Activated CD8-positive, alpha-beta memory T cell treated with anti-CD3 and anti-CD28 coated beads, Interleukin-2, amount 10 ng/mL, durations not matched to agents 7 days and 5 days (primary cell): ENCODE data around the gene VPS9D1. TPM values are rescaled to one million over a fixed set of nuclear protein-coding genes. Genes with fewer than 3 reads are reported as not detected.
"Not testable (repeated sequence)": the region's sequence is repeated elsewhere in the genome, so short reads cannot be mapped to it uniquely, and the experiment has no call there.

Experiments
- ATAC-seq: fragments of 150-1000 bp; cut with Tn5 transposase; one replicate; pipeline ENCODE4 v1.10.0; 2021; ENCODE audit warnings: moderate library complexity
- CTCF ChIA-PET: fragments of 350-600 bp; sonication (Branson Sonifier 250); formaldehyde crosslinking; loops from one replicate; lab custom pipeline; 2021; ENCODE audit warnings: antibody characterized with exemption; lab: Charles Lee
- DNase-seq: peaks from one replicate; pipeline ENCODE4 v3.0.0-alpha.2; 2020
- H3K27ac Mint-ChIP-seq: one replicate; pipeline ENCODE4 v1.8.0; 2021; ENCODE audit warnings: mild to moderate bottlenecking, mixed read lengths
- H3K27me3 Mint-ChIP-seq: one replicate; pipeline ENCODE4 v1.8.0; 2021; ENCODE audit warnings: mixed read lengths
- H3K36me3 Mint-ChIP-seq: one replicate; pipeline ENCODE4 v1.8.0; 2021; ENCODE audit warnings: mild to moderate bottlenecking, mixed read lengths
- H3K4me1 Mint-ChIP-seq: one replicate; pipeline ENCODE4 v1.8.0; 2021; ENCODE audit warnings: mixed read lengths
- H3K4me3 Mint-ChIP-seq: one replicate; pipeline ENCODE4 v1.8.0; 2021; ENCODE audit warnings: mild to moderate bottlenecking, moderate library complexity, mixed read lengths
- H3K9me3 Mint-ChIP-seq: one replicate; pipeline ENCODE4 v1.8.0; 2022; ENCODE audit warnings: low read depth, mixed read lengths
- total RNA-seq, 2 experiments: library from RNA; stranded (reverse); gene quantifications; one replicate each; pipeline ENCODE4 v1.2.3, GENCODE V29; 2021

The VPS9D1 gene
- total RNA-seq, 2 experiments from 2014 or later, result 3.6 to 4.6 TPM

- Mint-ChIP-seq H3K27ac (peak overlapping the region; percentile 24), H3K27me3 (no peaks in the 10 kb centered on the region), H3K9me3 (no peaks in the 10 kb centered on the region), H3K4me3 (peak overlapping the region; percentile 66), H3K4me1 (peaks cover 27% of the 10 kb centered on the region), H3K36me3 (no peaks in the 10 kb centered on the region)
- CTCF ChIA-PET, result interaction anchor here (0.6 to 7.0 kb wide), 47 partner anchors 8 to 906 kb away, joined by 3 to 93 read pairs (median 5); partner anchors contain the start of genes CDK10, CHMP1A, MC1R and SPATA33
- ATAC-seq, result peak; percentile 35
- peak; percentile 76 for DNase-seq
Observed at GRCh38 chr16:89700649-89701424, 19.9 kb downstream of the VPS9D1 start.

GRCh38 chr16:89700100-89700648 lies 20.5 kb downstream of the VPS9D1 start:
- Mint-ChIP-seq H3K4me3 (peak overlapping the region; percentile 66), H3K4me1 (peaks cover 33% of the 10 kb centered on the region), H3K9me3 (no peaks in the 10 kb centered on the region), H3K27me3 (no peaks in the 10 kb centered on the region), H3K27ac (peak overlapping the region; percentile 24), H3K36me3 (no peaks in the 10 kb centered on the region)
- DNase-seq, result peak; percentile 98
- ATAC-seq, result peak; percentile 38
- CTCF ChIA-PET, result interaction anchor here (0.6 to 7.0 kb wide), 54 partner anchors 9 to 906 kb away, joined by 3 to 93 read pairs (median 4); partner anchors contain the start of genes CDK10, CHMP1A, FANCA and MC1R

DNA sequence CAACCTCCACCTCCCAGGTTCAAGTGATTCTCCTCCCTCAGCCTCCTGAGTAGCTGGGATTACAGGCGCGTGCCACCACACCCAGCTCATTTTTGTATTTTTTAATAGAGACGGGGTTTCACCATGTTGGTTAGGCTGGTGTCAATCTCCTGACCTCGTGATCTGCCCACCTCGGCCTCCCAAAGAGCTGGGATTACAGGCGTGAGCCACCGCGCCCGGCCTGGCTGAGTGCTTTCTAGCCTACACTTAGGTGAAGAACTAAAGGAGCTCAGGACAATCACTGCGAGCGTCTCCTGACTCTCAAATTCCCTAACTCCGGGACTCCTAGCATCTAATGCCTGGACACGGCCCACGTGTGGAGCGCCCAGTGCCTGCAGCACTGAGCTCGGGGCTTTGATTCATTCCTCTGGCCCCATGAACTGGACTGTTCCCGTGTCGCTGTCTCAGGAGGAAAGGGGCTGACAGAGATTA lies 21.0 kb downstream of the VPS9D1 start:
- ATAC-seq, H3K27ac Mint-ChIP-seq, H3K9me3 Mint-ChIP-seq, DNase-seq, H3K27me3 Mint-ChIP-seq, H3K36me3 Mint-ChIP-seq, H3K4me3 Mint-ChIP-seq: not testable (repeated sequence)
- peaks cover 33% of the 10 kb centered on the region for H3K4me1 Mint-ChIP-seq
- CTCF ChIA-PET, result interaction anchor here (0.6 to 7.0 kb wide), 41 partner anchors 8 to 905 kb away, joined by 3 to 93 read pairs (median 5); partner anchors contain the start of genes CDK10, CHMP1A, FANCA and MC1R

- not testable (repeated sequence) for ATAC-seq, H3K4me3 Mint-ChIP-seq, H3K27ac Mint-ChIP-seq, H3K9me3 Mint-ChIP-seq, DNase-seq, H3K36me3 Mint-ChIP-seq, H3K27me3 Mint-ChIP-seq
- CTCF ChIA-PET, result interaction anchor here (0.6 to 7.0 kb wide), 10 partner anchors 10 to 163 kb away, joined by 3 to 93 read pairs (median 18); partner anchors contain the start of gene CDK10
- peaks cover 33% of the 10 kb centered on the region for H3K4me1 Mint-ChIP-seq
Observed at GRCh38 chr16:89698717-89699116, 22.0 kb downstream of the VPS9D1 start.

DNA sequence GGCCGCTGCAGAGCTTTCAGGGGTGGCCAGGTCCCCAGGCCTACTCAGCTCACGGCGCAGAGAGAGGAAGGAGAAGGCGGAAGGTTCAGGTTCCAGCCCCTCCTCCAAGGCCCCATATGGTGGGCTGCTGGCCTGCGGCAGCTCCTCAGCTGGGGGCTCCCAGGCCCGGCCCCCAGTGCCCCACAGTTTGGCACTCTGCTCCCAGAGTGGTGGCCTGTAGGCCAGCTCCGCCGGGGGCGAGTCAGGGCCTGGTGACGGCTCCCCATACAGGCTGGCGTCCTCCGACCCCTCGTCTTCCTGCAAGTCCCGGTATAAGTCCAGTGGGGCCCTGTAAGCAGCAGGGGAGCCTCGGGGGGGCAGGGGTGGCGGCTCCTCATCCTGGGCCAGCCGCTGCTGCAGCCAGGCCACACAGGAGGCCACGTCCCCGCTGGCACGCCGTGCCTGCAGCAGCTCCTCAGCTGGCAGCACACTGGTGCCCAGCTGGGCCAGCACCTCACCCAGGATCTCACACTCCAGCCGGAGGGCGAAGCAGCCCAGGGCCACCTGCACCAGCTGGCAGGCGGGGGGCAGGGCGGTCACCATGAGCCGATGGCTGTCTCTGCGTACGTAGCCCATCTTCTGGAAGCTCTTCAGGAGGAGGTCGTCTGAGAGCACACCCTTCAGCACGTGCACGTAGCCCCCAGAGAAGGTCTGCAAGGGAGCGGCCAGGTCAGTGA lies 22.9 kb downstream of the VPS9D1 start:
- Mint-ChIP-seq H3K36me3 (peaks cover 6% of the 10 kb centered on the region), H3K27ac (no peak overlapping the region), H3K9me3 (no peaks in the 10 kb centered on the region), H3K4me1 (peaks cover 33% of the 10 kb centered on the region), H3K4me3 (no peak overlapping the region), H3K27me3 (no peaks in the 10 kb centered on the region)
- DNase-seq (no peak), ATAC-seq (no peak)
- CTCF ChIA-PET, result interaction anchor here (0.7 to 7.0 kb wide), 5 partner anchors 26 to 213 kb away, joined by 3 to 93 read pairs (median 39); no protein-coding TSS in a partner anchor

- ATAC-seq (no peak), DNase-seq (no peak)
- H3K9me3 Mint-ChIP-seq, result no peaks in the 10 kb centered on the region
- H3K36me3 Mint-ChIP-seq, result peaks cover 6% of the 10 kb centered on the region
- H3K27me3 Mint-ChIP-seq, result no peaks in the 10 kb centered on the region
- peaks cover 28% of the 10 kb centered on the region for H3K4me1 Mint-ChIP-seq
- H3K27ac Mint-ChIP-seq, result no peak overlapping the region
- CTCF ChIA-PET, result interaction anchor here (0.7 to 7.0 kb wide), 6 partner anchors 9 to 223 kb away, joined by 3 to 93 read pairs (median 3); no protein-coding TSS in a partner anchor
- H3K4me3 Mint-ChIP-seq, result no peak overlapping the region
Observed at GRCh38 chr16:89697161-89697615, 23.5 kb downstream of the VPS9D1 start.

GRCh38 chr16:89696670-89697128 lies 24.0 kb downstream of the VPS9D1 start:
- CTCF ChIA-PET, result interaction anchor here (0.6 to 7.0 kb wide), 7 partner anchors 9 to 333 kb away, joined by 3 to 93 read pairs (median 3); partner anchors contain the start of gene CDK10
- Mint-ChIP-seq H3K27ac (no peak overlapping the region), H3K4me1 (peaks cover 26% of the 10 kb centered on the region), H3K9me3 (no peaks in the 10 kb centered on the region), H3K4me3 (no peak overlapping the region), H3K36me3 (peaks cover 6% of the 10 kb centered on the region), H3K27me3 (no peaks in the 10 kb centered on the region)
- peak; percentile 83 for DNase-seq
- no peak for ATAC-seq

DNA sequence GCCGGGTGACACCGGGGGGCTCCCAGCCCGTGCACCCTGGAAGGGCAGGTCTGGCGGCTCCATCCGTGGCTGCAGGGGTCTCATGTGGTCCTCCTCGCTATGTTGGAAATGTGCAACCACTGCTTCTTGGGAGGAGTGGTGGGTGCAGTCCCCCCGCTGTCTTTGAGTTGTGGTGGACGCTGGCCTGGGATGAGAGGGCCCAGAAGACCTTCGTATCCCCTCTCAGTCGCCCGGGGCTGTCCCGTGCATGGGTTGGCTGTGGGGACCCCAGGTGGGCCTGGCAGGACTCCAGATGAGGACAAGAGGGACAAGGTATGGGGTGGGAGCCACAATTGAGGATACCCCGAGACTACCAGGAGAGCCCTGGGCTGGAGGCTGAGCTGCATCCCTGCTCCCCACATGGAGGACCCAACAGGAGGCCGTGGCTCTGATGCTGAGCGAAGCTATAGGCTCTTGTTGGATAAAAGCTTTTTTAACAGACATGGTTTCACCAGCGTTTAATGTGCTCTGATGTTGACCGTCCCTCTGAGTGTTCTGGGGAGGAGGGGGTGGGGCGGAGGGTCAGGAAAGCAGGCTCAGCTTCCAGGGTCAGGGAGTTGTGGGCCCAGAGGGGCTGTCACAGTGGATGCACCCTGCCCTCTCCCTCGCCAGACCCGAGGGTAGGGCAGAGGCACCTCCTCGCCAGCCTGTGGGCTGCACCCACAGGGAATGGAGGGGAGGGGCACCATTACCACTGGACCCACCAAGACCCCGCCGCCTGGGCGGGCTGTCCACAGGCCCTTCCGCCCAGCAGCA lies 24.6 kb downstream of the VPS9D1 start:
- no peak overlapping the region for H3K27ac Mint-ChIP-seq
- CTCF ChIA-PET, result interaction anchor here (0.6 to 7.0 kb wide), 7 partner anchors 9 to 334 kb away, joined by 3 to 93 read pairs (median 3); partner anchors contain the start of gene CDK10
- ATAC-seq, result no peak

DNA sequence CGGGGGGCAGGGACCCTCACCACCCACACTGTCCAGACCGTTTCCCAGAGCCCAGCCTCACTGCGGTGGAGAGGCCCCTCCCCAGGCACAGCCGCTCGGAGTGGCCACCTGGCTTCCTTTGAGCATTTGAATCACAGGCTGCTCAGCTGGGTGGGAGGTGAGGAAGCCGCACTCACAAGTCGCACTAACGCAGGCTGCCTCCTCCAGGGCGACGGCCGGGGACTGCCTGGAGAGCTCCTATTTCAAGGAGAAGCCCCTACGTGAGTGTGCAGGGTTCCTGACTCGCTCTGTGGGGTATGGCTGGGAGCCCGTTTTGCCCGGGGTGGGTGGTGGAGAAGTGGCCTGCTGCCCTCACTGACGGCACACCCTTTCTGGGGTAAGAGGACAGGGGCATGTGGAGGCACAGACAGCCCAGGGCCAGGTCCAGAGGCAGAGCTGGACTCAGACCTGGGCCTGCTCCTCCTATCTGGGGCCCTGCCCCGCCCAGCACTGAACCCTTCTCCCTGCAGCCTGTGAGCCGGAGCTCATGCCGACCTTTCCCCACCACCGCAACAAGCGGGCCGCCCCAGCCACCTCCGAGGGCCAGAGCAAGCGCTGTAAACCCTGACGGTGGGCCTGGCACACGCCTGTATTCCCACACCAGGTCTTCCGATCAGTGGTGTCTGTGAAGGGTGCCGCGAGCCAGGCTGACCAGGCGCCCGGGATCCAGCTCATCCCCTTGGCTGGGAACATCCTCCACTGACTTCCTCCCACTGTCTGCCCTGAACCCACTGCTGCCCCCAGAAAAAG lies 25.4 kb downstream of the VPS9D1 start:
- Mint-ChIP-seq H3K27me3 (no peaks in the 10 kb centered on the region), H3K9me3 (no peaks in the 10 kb centered on the region), H3K36me3 (peaks cover 8% of the 10 kb centered on the region), H3K27ac (no peak overlapping the region), H3K4me1 (peaks cover 22% of the 10 kb centered on the region), H3K4me3 (no peak overlapping the region)
- DNase-seq, result no peak
- no peak for ATAC-seq
- CTCF ChIA-PET, result interaction anchor here (2.0 to 7.0 kb wide), 2 partner anchors 9 to 166 kb away, joined by 6 to 93 read pairs; partner anchors contain the start of gene CDK10

More for the DNA sequence above, 24.6 kb downstream of the VPS9D1 start:
- H3K4me1 Mint-ChIP-seq, result peaks cover 26% of the 10 kb centered on the region
- H3K9me3 Mint-ChIP-seq, result no peaks in the 10 kb centered on the region
- no peak overlapping the region for H3K4me3 Mint-ChIP-seq
- no peak for DNase-seq
- H3K27me3 Mint-ChIP-seq, result no peaks in the 10 kb centered on the region
- peaks cover 6% of the 10 kb centered on the region for H3K36me3 Mint-ChIP-seq

DNA sequence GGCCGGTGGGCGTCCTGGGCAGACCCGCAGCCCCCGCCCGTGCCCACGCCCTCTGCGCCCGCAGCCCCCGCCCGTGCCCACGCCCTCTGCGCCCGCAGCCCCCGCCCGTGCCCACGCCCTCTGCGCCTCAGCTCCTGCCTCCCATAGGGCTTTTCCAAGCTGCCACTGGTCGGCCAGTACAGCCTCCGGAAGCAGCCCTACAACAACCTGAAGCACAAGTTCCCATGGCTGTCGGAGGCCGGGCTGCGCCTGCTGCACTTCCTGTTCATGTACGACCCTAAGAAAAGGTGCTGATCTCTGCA lies 26.0 kb downstream of the VPS9D1 start:
- CTCF ChIA-PET, result interaction anchor here (2.0 kb wide), 1 partner anchor 8 kb away, joined by 6 read pairs; the partner anchor contains the start of gene CDK10
- not testable (repeated sequence) for H3K27ac Mint-ChIP-seq, H3K9me3 Mint-ChIP-seq, H3K4me3 Mint-ChIP-seq, DNase-seq, ATAC-seq, H3K27me3 Mint-ChIP-seq
- peaks cover 17% of the 10 kb centered on the region for H3K4me1 Mint-ChIP-seq
- peaks cover 12% of the 10 kb centered on the region for H3K36me3 Mint-ChIP-seq

- no peaks in the 10 kb centered on the region for H3K27me3 Mint-ChIP-seq
- H3K9me3 Mint-ChIP-seq, result no peaks in the 10 kb centered on the region
- no peak overlapping the region for H3K4me3 Mint-ChIP-seq
- peaks cover 17% of the 10 kb centered on the region for H3K4me1 Mint-ChIP-seq
- CTCF ChIA-PET, result no interaction called here
- ATAC-seq (no peak), DNase-seq (no peak)
- H3K36me3 Mint-ChIP-seq, result peaks cover 12% of the 10 kb centered on the region
- H3K27ac Mint-ChIP-seq, result no peak overlapping the region
Observed at GRCh38 chr16:89693931-89694783, 26.5 kb downstream of the VPS9D1 start.
